ENCODE measurements around the gene MRM1. TPM values are rescaled to one million over a fixed set of nuclear protein-coding genes. Genes with fewer than 3 reads are reported as not detected.

MRM1 gene
- total RNA-seq, 6 experiments from 2014 or later: 2.5 to 8.6 (median 6.0) TPM

DNA sequence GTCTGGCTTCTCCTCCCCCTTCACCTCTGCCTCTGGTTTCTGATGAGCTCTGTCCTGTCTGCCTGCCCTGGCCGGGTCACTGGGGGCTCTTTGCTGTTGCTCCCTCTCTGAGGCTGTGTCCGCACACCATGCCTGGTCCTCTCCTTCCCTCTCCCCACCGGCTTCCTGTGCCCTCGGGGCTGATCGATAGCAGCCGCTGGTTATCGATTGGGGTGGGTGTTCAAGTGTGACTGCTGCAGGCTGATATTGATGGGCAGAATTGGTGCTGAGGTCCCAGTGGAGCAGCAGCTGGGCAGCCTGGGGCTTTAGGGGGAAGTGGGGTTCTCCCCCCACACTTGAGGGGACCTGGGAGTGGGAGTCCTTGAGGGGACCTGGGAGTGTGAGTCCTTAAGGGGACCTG is 16.4 kb downstream of the MRM1 start:
- Histone ChIP-seq H3K36me3 (no peaks in the 10 kb centered on the region), H3K27ac (no peak overlapping the region), H3K4me1 (no peaks in the 10 kb centered on the region), H3K27me3 (no peaks in the 10 kb centered on the region), H3K4me3 (no peak overlapping the region), H3K9me3 (no peaks in the 10 kb centered on the region)
- intact Hi-C loops (cut with DNase I): no loop called here
- TF ChIP-seq, protein P1, sequence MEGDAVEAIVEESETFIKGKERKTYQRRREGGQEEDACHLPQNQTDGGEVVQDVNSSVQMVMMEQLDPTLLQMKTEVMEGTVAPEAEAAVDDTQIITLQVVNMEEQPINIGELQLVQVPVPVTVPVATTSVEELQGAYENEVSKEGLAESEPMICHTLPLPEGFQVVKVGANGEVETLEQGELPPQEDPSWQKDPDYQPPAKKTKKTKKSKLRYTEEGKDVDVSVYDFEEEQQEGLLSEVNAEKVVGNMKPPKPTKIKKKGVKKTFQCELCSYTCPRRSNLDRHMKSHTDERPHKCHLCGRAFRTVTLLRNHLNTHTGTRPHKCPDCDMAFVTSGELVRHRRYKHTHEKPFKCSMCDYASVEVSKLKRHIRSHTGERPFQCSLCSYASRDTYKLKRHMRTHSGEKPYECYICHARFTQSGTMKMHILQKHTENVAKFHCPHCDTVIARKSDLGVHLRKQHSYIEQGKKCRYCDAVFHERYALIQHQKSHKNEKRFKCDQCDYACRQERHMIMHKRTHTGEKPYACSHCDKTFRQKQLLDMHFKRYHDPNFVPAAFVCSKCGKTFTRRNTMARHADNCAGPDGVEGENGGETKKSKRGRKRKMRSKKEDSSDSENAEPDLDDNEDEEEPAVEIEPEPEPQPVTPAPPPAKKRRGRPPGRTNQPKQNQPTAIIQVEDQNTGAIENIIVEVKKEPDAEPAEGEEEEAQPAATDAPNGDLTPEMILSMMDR (IDR thresholded peaks at IDR 0.05): no peak
- no peak for TF ChIP-seq POLR2A (IDR thresholded peaks at IDR 0.05)
- ATAC-seq: no peak
- WGBS (ENCODE audit: insufficient coverage, low coverage, low lambda C conversion rate, missing lambda C conversion rate): 33% methylated on average over 7 of the region's 7 CpGs
- no peak for DNase-seq

DNA sequence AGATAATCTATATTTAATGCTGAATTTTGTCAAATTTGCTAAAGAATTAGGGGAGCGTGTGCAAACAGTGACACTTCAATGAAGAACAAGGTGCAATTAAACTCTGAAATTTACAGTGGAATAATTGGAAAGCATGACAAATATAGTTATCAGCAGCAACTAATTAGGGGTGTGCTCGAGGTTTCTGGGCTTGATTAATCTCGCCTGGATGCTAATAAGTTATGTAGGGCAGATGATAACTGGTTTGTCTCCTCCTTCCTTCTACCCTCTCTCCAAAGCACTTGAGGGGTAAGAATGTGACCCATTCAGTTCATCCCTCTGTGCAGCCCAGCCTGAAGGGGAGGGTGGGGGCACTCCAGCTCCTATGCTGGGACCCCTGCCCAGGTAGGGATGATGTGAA is 21.9 kb downstream of the MRM1 start:
- no peak for ATAC-seq
- intact Hi-C loops (cut with DNase I): no loop called here
- TF ChIP-seq, protein P1 (IDR thresholded peaks at IDR 0.05): no peak
- no peak for TF ChIP-seq POLR2A (IDR thresholded peaks at IDR 0.05)
- Histone ChIP-seq H3K36me3 (no peaks in the 10 kb centered on the region), H3K4me1 (no peaks in the 10 kb centered on the region), H3K27ac (no peak overlapping the region), H3K27me3 (no peaks in the 10 kb centered on the region), H3K9me3 (no peaks in the 10 kb centered on the region), H3K4me3 (no peak overlapping the region)
- WGBS (ENCODE audit: insufficient coverage, low coverage, low lambda C conversion rate, missing lambda C conversion rate): no CpG with 5 or more reads among the region's 3 CpGs
- no peak for DNase-seq

DNA sequence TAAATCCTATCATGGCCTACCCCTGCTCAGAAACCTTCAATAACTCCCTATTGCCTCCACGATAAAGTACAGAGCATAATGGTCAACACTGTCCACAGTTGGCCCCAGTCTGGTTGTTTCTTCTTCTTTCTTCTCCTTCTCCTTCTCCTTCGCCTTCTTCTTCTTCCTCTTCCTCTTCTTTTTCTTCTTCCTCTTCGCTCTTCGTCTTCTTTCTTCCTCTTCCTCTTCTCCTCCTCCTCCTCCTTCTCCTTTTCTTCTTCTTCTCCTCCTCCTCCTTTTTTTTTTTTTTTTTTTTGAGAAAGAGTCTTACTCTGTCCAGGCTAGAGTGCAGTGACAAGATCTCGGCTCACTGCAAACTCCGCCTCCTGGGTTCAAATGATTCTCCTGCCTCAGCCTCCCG is 23.8 kb downstream of the MRM1 start:
- no peak for DNase-seq
- WGBS (ENCODE audit: insufficient coverage, low coverage, low lambda C conversion rate, missing lambda C conversion rate): 79% methylated on average over 6 of the region's 7 CpGs
- H3K27me3 ChIP-seq: no peaks in the 10 kb centered on the region
- H3K9me3 ChIP-seq: no peaks in the 10 kb centered on the region
- no peak overlapping the region for H3K4me3 ChIP-seq
- intact Hi-C loops (cut with DNase I): no loop called here
- ATAC-seq: no peak
- H3K36me3 ChIP-seq: no peaks in the 10 kb centered on the region
- no peaks in the 10 kb centered on the region for H3K4me1 ChIP-seq
- no peak for TF ChIP-seq POLR2A (IDR thresholded peaks at IDR 0.05)
- TF ChIP-seq, protein P1 (IDR thresholded peaks at IDR 0.05): no peak
- H3K27ac ChIP-seq: no peak overlapping the region

DNA sequence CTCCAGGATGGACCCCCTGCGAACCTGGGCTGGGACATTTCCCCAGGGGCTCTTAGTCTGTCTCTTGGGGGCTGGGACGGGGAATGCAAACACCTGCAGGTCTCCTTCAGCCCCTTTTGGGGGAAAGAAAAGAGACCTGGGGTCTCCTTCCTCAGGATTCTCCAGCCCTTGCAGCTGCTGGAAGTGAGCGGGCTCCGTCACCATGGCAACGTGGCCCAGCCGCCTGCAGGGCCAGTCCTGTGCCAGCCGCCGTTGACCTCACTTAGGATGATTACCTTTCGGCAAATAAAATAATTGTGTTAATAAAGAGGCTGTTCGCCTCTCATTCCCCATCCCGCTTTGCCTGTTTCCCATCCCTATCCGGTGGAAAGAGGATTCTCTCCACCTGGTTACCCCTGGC is 25.7 kb downstream of the MRM1 start:
- Histone ChIP-seq H3K4me1 (no peaks in the 10 kb centered on the region), H3K9me3 (no peaks in the 10 kb centered on the region), H3K27me3 (no peaks in the 10 kb centered on the region), H3K4me3 (no peak overlapping the region), H3K27ac (no peak overlapping the region), H3K36me3 (no peaks in the 10 kb centered on the region)
- intact Hi-C loops (cut with DNase I): no loop called here
- ATAC-seq (no peak), DNase-seq (no peak)
- WGBS (ENCODE audit: insufficient coverage, low coverage, low lambda C conversion rate, missing lambda C conversion rate): 71% methylated on average over 6 of the region's 12 CpGs
- TF ChIP-seq, protein P1 (IDR thresholded peaks at IDR 0.05): no peak

DNA sequence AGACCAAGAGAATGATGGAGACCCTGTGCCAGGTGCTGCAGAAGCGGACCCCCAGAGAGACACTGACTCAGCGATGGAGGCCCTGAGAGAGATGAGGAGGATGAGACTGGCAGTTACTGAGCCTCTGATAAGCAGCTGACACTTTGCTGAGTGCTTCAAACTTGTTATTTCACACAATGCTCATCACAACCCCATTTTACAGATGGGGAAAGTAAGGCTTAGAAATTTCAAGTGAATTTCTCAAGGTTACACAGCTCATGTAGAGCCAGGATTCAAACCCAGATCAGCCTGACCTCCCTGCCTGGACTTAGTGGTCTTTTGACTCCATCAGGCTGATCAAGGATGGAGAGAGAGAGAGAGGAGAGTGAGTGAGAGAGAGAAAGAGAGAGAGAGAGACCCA is 27.2 kb downstream of the MRM1 start:
- DNase-seq (no peak), ATAC-seq (no peak)
- Histone ChIP-seq H3K36me3 (no peaks in the 10 kb centered on the region), H3K27me3 (no peaks in the 10 kb centered on the region), H3K9me3 (no peaks in the 10 kb centered on the region), H3K27ac (no peak overlapping the region), H3K4me3 (no peak overlapping the region), H3K4me1 (no peaks in the 10 kb centered on the region)
- intact Hi-C loops (cut with DNase I): no loop called here
- no CpG with 5 or more reads among the region's 2 CpGs for WGBS (ENCODE audit: insufficient coverage, low coverage, low lambda C conversion rate, missing lambda C conversion rate)
- TF ChIP-seq POLR2A (IDR thresholded peaks at IDR 0.05): no peak
